Bronchial epithelial cell (primary cell): ENCODE data around the gene NSMF. TPM values are rescaled to one million over a fixed set of nuclear protein-coding genes. Genes with fewer than 3 reads are reported as not detected.

ENCODE experiments used
- DNase-seq: peaks from one replicate; pipeline ENCODE4 v3.0.0-alpha.2; 2010; ENCODE audit warnings: low read depth
- FAIRE-seq: peaks from 2 replicates; lab custom pipeline; 2011; peaks lifted over from hg19 to GRCh38; lab: Jason Lieb, UNC
- H3K27me3 ChIP-seq: 2 replicates; pipeline ENCODE4 v1.5.1; 2011; ENCODE audit warnings: low read length; ENCODE audit not compliant: control insufficient read depth, insufficient read depth
- H3K36me3 ChIP-seq: 2 replicates; pipeline ENCODE4 v1.5.1; 2011; ENCODE audit warnings: low read length; ENCODE audit not compliant: control insufficient read depth, insufficient read depth
- H3K4me3 ChIP-seq: 2 replicates; pipeline ENCODE4 v1.5.1; 2011; ENCODE audit warnings: mild to moderate bottlenecking, low read depth, low read length, control low read depth
- CTCF ChIP-seq: IDR thresholded peaks from 2 replicates; pipeline ENCODE4 v1.5.1; 2011; ENCODE audit warnings: mild to moderate bottlenecking, moderate library complexity, low read length, control low read depth, inconsistent platforms; ENCODE audit not compliant: insufficient read depth, severe bottlenecking
- total RNA-seq: library from RNA; depleted of rRNA; stranded (reverse); fragments of >200 nt; gene quantifications from 2 replicates; pipeline ENCODE4 v1.2.1, GENCODE V29; 2014

Gene NSMF
- total RNA-seq, 1 donor from 2014 or later: 17.9 TPM

GRCh38 chr9:137432687-137433348, 26.3 kb downstream of the NSMF start:
- no peaks in the 10 kb centered on the region for H3K27me3 ChIP-seq
- no peak for DNase-seq
- no peak overlapping the region for H3K4me3 ChIP-seq
- H3K36me3 ChIP-seq: no peaks in the 10 kb centered on the region
- no peak for TF ChIP-seq CTCF
- no peak for FAIRE-seq

GRCh38 chr9:137431416-137431931, 27.7 kb downstream of the NSMF start:
- H3K4me3 ChIP-seq: no peak overlapping the region
- DNase-seq: no peak
- TF ChIP-seq CTCF: no peak
- no peaks in the 10 kb centered on the region for H3K36me3 ChIP-seq
- H3K27me3 ChIP-seq: no peaks in the 10 kb centered on the region
- no peak for FAIRE-seq

GRCh38 chr9:137430723-137431415, 28.3 kb downstream of the NSMF start:
- Histone ChIP-seq H3K36me3 (no peaks in the 10 kb centered on the region), H3K27me3 (no peaks in the 10 kb centered on the region), H3K4me3 (no peak overlapping the region)
- TF ChIP-seq CTCF: no peak
- FAIRE-seq: no peak
- no peak for DNase-seq

GRCh38 chr9:137429974-137430722, 29.0 kb downstream of the NSMF start:
- no peak for TF ChIP-seq CTCF
- FAIRE-seq (no peak), DNase-seq (no peak)
- H3K4me3 ChIP-seq: no peak overlapping the region
- no peaks in the 10 kb centered on the region for H3K27me3 ChIP-seq
- H3K36me3 ChIP-seq: no peaks in the 10 kb centered on the region

GRCh38 chr9:137429546-137429890, 29.6 kb downstream of the NSMF start:
- Histone ChIP-seq H3K27me3 (no peaks in the 10 kb centered on the region), H3K36me3 (no peaks in the 10 kb centered on the region), H3K4me3 (no peak overlapping the region)
- FAIRE-seq (no peak), DNase-seq (no peak)
- no peak for TF ChIP-seq CTCF
